ENCODE measurements around the gene CCT4.
A peak's percentile ranks its signal among the peaks of the same experiment; 100 is the strongest.
"Not testable (repeated sequence)": the region's sequence is repeated elsewhere in the genome, so short reads cannot be mapped to it uniquely, and the experiment has no call there.

The CCT4 gene

GRCh38 chr2:61885896-61886603, 2.4 kb downstream of the CCT4 start:
- DNase-seq (ENCODE audit: extremely low spot score, insufficient read length, low read depth), result no peak
- FAIRE-seq, result no peak

GRCh38 chr2:61882850-61883249, 5.6 kb downstream of the CCT4 start:
- FAIRE-seq (no peak), DNase-seq (ENCODE audit: extremely low spot score, insufficient read length, low read depth) (no peak)

- not testable (repeated sequence) for DNase-seq (ENCODE audit: extremely low spot score, insufficient read length, low read depth); FAIRE-seq
Observed at GRCh38 chr2:61879351-61879750, 9.1 kb downstream of the CCT4 start.

GRCh38 chr2:61878761-61879160, 9.7 kb downstream of the CCT4 start:
- no peak for FAIRE-seq
- no peak for DNase-seq (ENCODE audit: extremely low spot score, insufficient read length, low read depth)

- DNase-seq (ENCODE audit: extremely low spot score, insufficient read length, low read depth), result no peak
- no peak for FAIRE-seq
Observed at GRCh38 chr2:61877571-61878245, 10.7 kb downstream of the CCT4 start.

- DNase-seq (ENCODE audit: extremely low spot score, insufficient read length, low read depth) (no peak), FAIRE-seq (no peak)
Observed at GRCh38 chr2:61876400-61876799, 12.1 kb downstream of the CCT4 start.

- not testable (repeated sequence) for DNase-seq (ENCODE audit: extremely low spot score, insufficient read length, low read depth); FAIRE-seq
Observed at GRCh38 chr2:61866482-61867089, 21.9 kb downstream of the CCT4 start.

- FAIRE-seq (no peak), DNase-seq (ENCODE audit: extremely low spot score, insufficient read length, low read depth) (no peak)
Observed at GRCh38 chr2:61862085-61862484, 26.4 kb downstream of the CCT4 start.

- FAIRE-seq (no peak), DNase-seq (ENCODE audit: extremely low spot score, insufficient read length, low read depth) (no peak)
Observed at GRCh38 chr2:61857224-61857623, 31.2 kb downstream of the CCT4 start.

- FAIRE-seq (no peak), DNase-seq (ENCODE audit: extremely low spot score, insufficient read length, low read depth) (no peak)
Observed at GRCh38 chr2:61855318-61855613, 33.2 kb downstream of the CCT4 start.

- peak; percentile 94 for DNase-seq (ENCODE audit: extremely low spot score, insufficient read length, low read depth)
- FAIRE-seq, result peak; percentile 94
Observed at GRCh38 chr2:61854564-61855317, 33.7 kb downstream of the CCT4 start.

- FAIRE-seq, result peak; percentile 54
Observed at GRCh38 chr2:61853847-61854563, 34.5 kb downstream of the CCT4 start, which contains the start of gene FAM161A. TSS of gene FAM161A (minus strand) at chr2:61854060. CDS start at chr2:61854041, 19 bp downstream.

GRCh38 chr2:61853086-61853846, 35.2 kb downstream of the CCT4 start:
- DNase-seq (ENCODE audit: extremely low spot score, insufficient read length, low read depth) (no peak), FAIRE-seq (peak; percentile 62)

More at GRCh38 chr2:61853847-61854563, 34.5 kb downstream of the CCT4 start, which contains the start of gene FAM161A:
- peak; percentile 80 for DNase-seq (ENCODE audit: extremely low spot score, insufficient read length, low read depth)

- not testable (repeated sequence) for DNase-seq (ENCODE audit: extremely low spot score, insufficient read length, low read depth); FAIRE-seq
Observed at GRCh38 chr2:61851270-61851669, 37.2 kb downstream of the CCT4 start.

- DNase-seq (ENCODE audit: extremely low spot score, insufficient read length, low read depth), result no peak
- FAIRE-seq, result no peak
Observed at GRCh38 chr2:61845320-61845719, 43.1 kb downstream of the CCT4 start.

- DNase-seq (ENCODE audit: extremely low spot score, insufficient read length, low read depth) (no peak), FAIRE-seq (no peak)
Observed at GRCh38 chr2:61841286-61841685, 47.2 kb downstream of the CCT4 start.

- DNase-seq (ENCODE audit: extremely low spot score, insufficient read length, low read depth) (no peak), FAIRE-seq (no peak)
Observed at GRCh38 chr2:61834893-61835292, 53.6 kb downstream of the CCT4 start.

- DNase-seq (ENCODE audit: extremely low spot score, insufficient read length, low read depth) (no peak), FAIRE-seq (no peak)
Observed at GRCh38 chr2:61833971-61834370, 54.5 kb downstream of the CCT4 start.

GRCh38 chr2:61832183-61832841, 56.1 kb downstream of the CCT4 start:
- DNase-seq (ENCODE audit: extremely low spot score, insufficient read length, low read depth) (no peak), FAIRE-seq (no peak)
